ENCODE results near the gene JAZF1.

Gene JAZF1

GRCh38 chr7:28013441-28013840 lies 167.2 kb downstream of the JAZF1 start:
- no peak for FAIRE-seq
- no peak for DNase-seq (ENCODE audit: insufficient read length, low spot score)
- TF ChIP-seq CTCF (IDR thresholded peaks at IDR 0.05; ENCODE audit: insufficient read depth, missing control alignments), result no peak

GRCh38 chr7:28013019-28013418 lies 167.6 kb downstream of the JAZF1 start:
- no peak for FAIRE-seq
- no peak for DNase-seq (ENCODE audit: insufficient read length, low spot score)
- TF ChIP-seq CTCF (IDR thresholded peaks at IDR 0.05; ENCODE audit: insufficient read depth, missing control alignments), result no peak

GRCh38 chr7:28008911-28009310 lies 171.7 kb downstream of the JAZF1 start:
- no peak for TF ChIP-seq CTCF (IDR thresholded peaks at IDR 0.05; ENCODE audit: insufficient read depth, missing control alignments)
- DNase-seq (ENCODE audit: insufficient read length, low spot score) (no peak), FAIRE-seq (peak; percentile 51)

- TF ChIP-seq CTCF (IDR thresholded peaks at IDR 0.05; ENCODE audit: insufficient read depth, missing control alignments), result no peak
- no peak for DNase-seq (ENCODE audit: insufficient read length, low spot score)
- no peak for FAIRE-seq
These were observed 172.4 kb downstream of the JAZF1 start for GRCh38 chr7:28008171-28008570.

GRCh38 chr7:28006491-28006890 lies 174.1 kb downstream of the JAZF1 start:
- FAIRE-seq (no peak), DNase-seq (ENCODE audit: insufficient read length, low spot score) (no peak)
- no peak for TF ChIP-seq CTCF (IDR thresholded peaks at IDR 0.05; ENCODE audit: insufficient read depth, missing control alignments)

- no peak for TF ChIP-seq CTCF (IDR thresholded peaks at IDR 0.05; ENCODE audit: insufficient read depth, missing control alignments)
- peak; percentile 43 for DNase-seq (ENCODE audit: insufficient read length, low spot score)
- FAIRE-seq, result peak; percentile 96
These were observed 174.8 kb downstream of the JAZF1 start for GRCh38 chr7:28005847-28006231.

GRCh38 chr7:28005075-28005846 lies 175.3 kb downstream of the JAZF1 start:
- no peak for TF ChIP-seq CTCF (IDR thresholded peaks at IDR 0.05; ENCODE audit: insufficient read depth, missing control alignments)
- DNase-seq (ENCODE audit: insufficient read length, low spot score) (no peak), FAIRE-seq (peak; percentile 41)
